GM12891 (cell line): ENCODE data around the gene CYB5A.

Experiments used
- PAX5 ChIP-seq: IDR thresholded peaks from 2 replicates; pipeline ENCODE4 v1.6.1; 2011; ENCODE audit warnings: low read length, moderate library complexity, mild to moderate bottlenecking; ENCODE audit not compliant: insufficient read depth, severe bottlenecking
- POLR2A ChIP-seq: IDR thresholded peaks from 2 replicates; pipeline ENCODE4 v1.6.1; 2011; ENCODE audit warnings: low read depth, low read length, control low read depth
- POLR2AphosphoS5 ChIP-seq: IDR thresholded peaks from 2 replicates; pipeline ENCODE4 v1.6.1; 2011; ENCODE audit warnings: low read depth, low read length, control low read depth
- SPI1 ChIP-seq: IDR thresholded peaks from 2 replicates; pipeline ENCODE4 v1.6.1; 2011; ENCODE audit warnings: low read depth, low read length, control low read depth
- TAF1 ChIP-seq: IDR thresholded peaks from 2 replicates; pipeline ENCODE4 v1.6.1; 2011; ENCODE audit warnings: low read depth, low read length, control low read depth

GRCh38 chr18:74268933-74269620, 22.7 kb downstream of the CYB5A start:
- TF ChIP-seq POLR2AphosphoS5 (no peak), TAF1 (no peak), POLR2A (no peak), PAX5 (no peak), SPI1 (no peak)
